Endothelial cell of umbilical vein (primary cell): ENCODE data around the gene ATXN1. TPM values are rescaled to one million over a fixed set of nuclear protein-coding genes. Genes with fewer than 3 reads are reported as not detected.

Experiments
- BruUV-seq: library from RNA; stranded (reverse); fragments of 400-500 nt; replicated peaks from 2 replicates; lab custom pipeline; 2021; lab: Mats Ljungman, UMichigan
- CTCF ChIA-PET: fragments of 300-600, 350-600 bp; sonication (Branson Sonifier 250); formaldehyde crosslinking; loops from one replicate; lab custom pipeline; 2021; ENCODE audit warnings: antibody characterized with exemption, inconsistent platforms; lab: Charles Lee
- POLR2A ChIA-PET: fragments of 300-600, 350-600 bp; sonication (Branson Sonifier 250); formaldehyde crosslinking; loops from one replicate; lab custom pipeline; 2021; ENCODE audit warnings: antibody characterized with exemption, inconsistent platforms; lab: Charles Lee
- DNase-seq: peaks from one replicate; pipeline ENCODE4 v3.0.0-alpha.2; 2011; ENCODE audit warnings: low read depth, low spot score
- FAIRE-seq: peaks from 2 replicates; lab custom pipeline; 2011; peaks lifted over from hg19 to GRCh38; lab: Jason Lieb, UNC
- H2AFZ ChIP-seq: 2 replicates; pipeline ENCODE4 v1.6.0; 2012; ENCODE audit warnings: low read depth, low read length, control low read depth, inconsistent platforms
- H3K27ac ChIP-seq: 2 replicates; pipeline ENCODE4 v1.5.1; 2011; ENCODE audit warnings: low read depth, mild to moderate bottlenecking, control low read depth, low read length, moderate library complexity; ENCODE audit not compliant: insufficient read depth
- H3K27me3 ChIP-seq, 2 experiments: 2 replicates each; pipeline versions ENCODE4 v1.6.0 to v1.6.1; 2011; ENCODE audit warnings: low read length in 2 of 2, mixed read lengths in 1 of 2; ENCODE audit not compliant: control insufficient read depth in 2 of 2, insufficient read depth in 2 of 2
- H3K36me3 ChIP-seq, 2 experiments: 2 replicates in 1 of 2; 3 replicates in 1 of 2; pipeline ENCODE4 v1.5.1; 2011; ENCODE audit warnings: low read length in 2 of 2, mild to moderate bottlenecking in 1 of 2, moderate library complexity in 1 of 2; ENCODE audit not compliant: control insufficient read depth in 2 of 2, insufficient read depth in 2 of 2; ENCODE audit errors: extremely low read depth in 1 of 2
- H3K4me1 ChIP-seq: 3 replicates; pipeline ENCODE4 v1.5.1; 2011; ENCODE audit warnings: mild to moderate bottlenecking, low read length; ENCODE audit not compliant: control insufficient read depth, insufficient read depth; ENCODE audit errors: extremely low read depth
- H3K4me2 ChIP-seq: 2 replicates; pipeline ENCODE4 v1.6.1; 2011; ENCODE audit warnings: low read length, control low read depth, mixed read lengths; ENCODE audit not compliant: insufficient read depth
- H3K4me3 ChIP-seq, 3 experiments: fragments of 200-600 bp in 1 of 3; sonication (generic), shearing (Covaris generic) in 1 of 3; replicated peaks in 1 of 3; 2 replicates each; pipeline ENCODE4 v1.5.1; 2011 to 2016; ENCODE audit warnings: control low read depth in 3 of 3, low read length in 3 of 3, mild to moderate bottlenecking in 2 of 3, inconsistent platforms in 1 of 3, low read depth in 1 of 3, moderate library complexity in 1 of 3; ENCODE audit not compliant: insufficient read depth in 1 of 3
- H3K79me2 ChIP-seq: 2 replicates; pipeline ENCODE4 v1.6.0; 2012; ENCODE audit warnings: low read length, inconsistent platforms; ENCODE audit not compliant: control insufficient read depth, insufficient read depth
- H3K9ac ChIP-seq: replicated peaks from 2 replicates; pipeline ENCODE3; 2011; ENCODE audit warnings: low read length, control low read depth; ENCODE audit not compliant: insufficient read depth; ENCODE audit errors: extremely low read depth
- H3K9me1 ChIP-seq: replicated peaks from 3 replicates; pipeline ENCODE4 v1.6.0; 2011; ENCODE audit warnings: mild to moderate bottlenecking, low read length; ENCODE audit not compliant: control insufficient read depth, insufficient read depth; ENCODE audit errors: extremely low read depth
- H3K9me3 ChIP-seq: replicated peaks from 2 replicates; pipeline ENCODE4 v1.5.1; 2012; ENCODE audit warnings: low read length, inconsistent platforms; ENCODE audit not compliant: control insufficient read depth, insufficient read depth
- H4K20me1 ChIP-seq: replicated peaks from 2 replicates; pipeline ENCODE3; 2011; ENCODE audit warnings: mild to moderate bottlenecking, low read length; ENCODE audit not compliant: control insufficient read depth, insufficient read depth; ENCODE audit errors: extremely low read depth
- CTCF ChIP-seq, 2 donors: IDR thresholded peaks; 1 replicate in 1 of 2; 2 replicates in 1 of 2; pipeline ENCODE4 v1.5.1; 2011; ENCODE audit warnings: low read length in 2 of 2, mild to moderate bottlenecking in 2 of 2, moderate library complexity in 2 of 2, control low read depth in 1 of 2, inconsistent platforms in 1 of 2, low read depth in 1 of 2; ENCODE audit not compliant: insufficient read depth in 1 of 2; ENCODE audit errors: extremely low read depth in 1 of 2
- EZH2 ChIP-seq: IDR thresholded peaks from 2 replicates; pipeline ENCODE4 v1.6.1; 2012; ENCODE audit warnings: borderline replicate concordance, low read depth, mild to moderate bottlenecking, moderate library complexity, low read length, inconsistent platforms; ENCODE audit not compliant: severe bottlenecking
- FOS ChIP-seq: IDR thresholded peaks from 2 replicates; pipeline ENCODE4 v1.6.1; 2011; ENCODE audit warnings: mild to moderate bottlenecking, low read length, moderate library complexity, borderline replicate concordance; ENCODE audit not compliant: insufficient read depth
- GATA2 ChIP-seq: IDR thresholded peaks from 2 replicates; pipeline ENCODE4 v1.7.0; 2011; ENCODE audit warnings: low read depth, mild to moderate bottlenecking, moderate library complexity, mixed read lengths, low read length; ENCODE audit not compliant: insufficient read length, insufficient read depth
- JUN ChIP-seq: IDR thresholded peaks from 2 replicates; pipeline ENCODE4 v1.6.1; 2011; ENCODE audit warnings: borderline replicate concordance, low read depth; ENCODE audit not compliant: insufficient read length, insufficient read depth
- MAX ChIP-seq: IDR thresholded peaks from 2 replicates; pipeline ENCODE4 v1.6.1; 2011; ENCODE audit not compliant: insufficient read depth, insufficient read length
- MYC ChIP-seq: IDR thresholded peaks from one replicate; pipeline ENCODE4 v1.6.1; 2011; ENCODE audit warnings: mild to moderate bottlenecking, low read depth, low read length
- POLR2A ChIP-seq: IDR thresholded peaks from 2 replicates; pipeline ENCODE4 v1.6.1; 2012; ENCODE audit warnings: low read depth, mild to moderate bottlenecking, control low read depth, low read length
- POLR2AphosphoS5 ChIP-seq: IDR thresholded peaks from 2 replicates; pipeline ENCODE4 v1.6.1; 2012; ENCODE audit warnings: low read depth, mild to moderate bottlenecking, control low read depth, low read length, moderate library complexity; ENCODE audit not compliant: insufficient read depth
- dilution Hi-C: fragments of 300-500 bp; cut with MboI; formaldehyde crosslinking; loops from one replicate; pipeline ENCODE4 v1.15.0; 2019; ENCODE audit warnings: low sequenced_read_pairs; ENCODE audit not compliant: extremely low pct_ligation_motif_present
- intact Hi-C: fragments of 100-400 bp; cut with micrococcal nuclease; formaldehyde crosslinking; loops from one replicate; pipeline ENCODE4 v1.10.0; 2022
- polyA plus RNA-seq, 4 experiments: library from polyadenylated mRNA; depleted of rRNA in 3 of 4; stranded (reverse) in 3 of 4; unstranded in 1 of 4; fragments of >200 nt; gene quantifications; 2 replicates each; pipeline versions ENCODE4 v1.2.1 to v1.2.3, GENCODE V29; 2011 to 2012; ENCODE audit warnings: missing spikeins in 1 of 4
- total RNA-seq: library from RNA; stranded (reverse); gene quantifications from 2 replicates; pipeline ENCODE4 v1.2.3, GENCODE V29; 2021

Gene ATXN1
- total and polyA plus RNA-seq, 2 donors (not counting 3 experiments of a cell fraction or from before 2014, with no cell fraction given): 16.4 to 33.0 TPM

GRCh38 chr6:16667509-16667908, 93.8 kb downstream of the ATXN1 start:
- H3K9me3 ChIP-seq: no peaks in the 10 kb centered on the region
- dilution Hi-C loops: no loop called here

More at GRCh38 chr6:16667509-16667908, 93.8 kb downstream of the ATXN1 start:
- no peak for TF ChIP-seq CTCF (IDR thresholded peaks at IDR 0.05; ENCODE audit: extremely low read depth in 1 of 2, insufficient read depth in 1 of 2, low read depth in 1 of 2, low read length in 2 of 2)
- TF ChIP-seq POLR2A: no peak
- TF ChIP-seq MAX: no peak
- no peak for TF ChIP-seq GATA2
- TF ChIP-seq EZH2: no peak
- no peak for TF ChIP-seq POLR2AphosphoS5
- no peak for TF ChIP-seq FOS
- TF ChIP-seq JUN: no peak
- TF ChIP-seq MYC: no peak
- no peak overlapping the region for H3K9ac ChIP-seq
- H3K4me3 ChIP-seq: no peak overlapping the region
- H3K9me1 ChIP-seq: no peaks in the 10 kb centered on the region
- H3K79me2 ChIP-seq: no peaks in the 10 kb centered on the region
- no TSS peak for BruUV-seq
- ChIA-PET CTCF (interaction anchor here (0.7 to 1.4 kb wide), 2 partner anchors 9 to 154 kb away, joined by 3 read pairs; no protein-coding TSS in a partner anchor), POLR2A (no interaction called here)
- intact Hi-C loops: loop anchor here (5.0 kb wide), 1 partner anchor 155 kb away; no protein-coding TSS in a partner anchor
- peaks cover 17% of the 10 kb centered on the region for H3K4me1 ChIP-seq
- no peaks in the 10 kb centered on the region for H3K27me3 ChIP-seq
- H4K20me1 ChIP-seq: no peaks in the 10 kb centered on the region
- no peak overlapping the region for H3K4me2 ChIP-seq
- peaks cover 0 to 2% of the 10 kb centered on the region in 2 experiments for H3K36me3 ChIP-seq
- H2AFZ ChIP-seq: no peak overlapping the region
- no peak for DNase-seq
- FAIRE-seq: no peak
- no peak overlapping the region for H3K27ac ChIP-seq
